AG04450 (cell line): ENCODE data around the gene SLK. TPM values are rescaled to one million over a fixed set of nuclear protein-coding genes. Genes with fewer than 3 reads are reported as not detected.

ENCODE experiments used
- CTCF ChIA-PET: fragments of 300-600, 350-600 bp; formaldehyde crosslinking; extraction: SDS; loops from one replicate; lab custom pipeline; 2022; ENCODE audit warnings: antibody characterized with exemption, inconsistent platforms; lab: Charles Lee
- POLR2A ChIA-PET: fragments of 350-600 bp; formaldehyde crosslinking; extraction: SDS; loops from one replicate; lab custom pipeline; 2021; ENCODE audit warnings: antibody characterized with exemption, inconsistent platforms; lab: Yijun Ruan, JAX
- DNase-seq: peaks from one replicate; pipeline ENCODE4 v3.0.0-alpha.2; 2011; ENCODE audit warnings: low read depth, low spot score
- H3K27ac ChIP-seq: one replicate; pipeline ENCODE4 v1.5.1; 2012; ENCODE audit warnings: low read depth, low read length, control low read depth
- H3K27me3 ChIP-seq: one replicate; pipeline ENCODE4 v1.6.0; 2012; ENCODE audit warnings: low read length; ENCODE audit not compliant: control insufficient read depth, insufficient read depth
- H3K4me3 ChIP-seq: 2 replicates; pipeline ENCODE4 v1.5.1; 2011; ENCODE audit warnings: mild to moderate bottlenecking, low read depth, low read length, control low read depth
- H3K9me3 ChIP-seq: 2 replicates; pipeline ENCODE4 v1.5.1; 2012; ENCODE audit warnings: low read length; ENCODE audit not compliant: control insufficient read depth, insufficient read depth
- polyA plus RNA-seq: library from polyadenylated mRNA; depleted of rRNA; stranded (reverse); fragments of >200 nt; gene quantifications from 2 replicates; pipeline ENCODE4 v1.2.3, GENCODE V29; 2011
- TF ChIP-seq, protein P1 (sequence below): IDR thresholded peaks from 2 replicates; pipeline ENCODE4 v1.5.1; 2011; ENCODE audit warnings: low read depth, low read length, control low read depth, inconsistent platforms

The SLK gene
- polyA plus RNA-seq, 1 experiment = 16.5 TPM

DNA sequence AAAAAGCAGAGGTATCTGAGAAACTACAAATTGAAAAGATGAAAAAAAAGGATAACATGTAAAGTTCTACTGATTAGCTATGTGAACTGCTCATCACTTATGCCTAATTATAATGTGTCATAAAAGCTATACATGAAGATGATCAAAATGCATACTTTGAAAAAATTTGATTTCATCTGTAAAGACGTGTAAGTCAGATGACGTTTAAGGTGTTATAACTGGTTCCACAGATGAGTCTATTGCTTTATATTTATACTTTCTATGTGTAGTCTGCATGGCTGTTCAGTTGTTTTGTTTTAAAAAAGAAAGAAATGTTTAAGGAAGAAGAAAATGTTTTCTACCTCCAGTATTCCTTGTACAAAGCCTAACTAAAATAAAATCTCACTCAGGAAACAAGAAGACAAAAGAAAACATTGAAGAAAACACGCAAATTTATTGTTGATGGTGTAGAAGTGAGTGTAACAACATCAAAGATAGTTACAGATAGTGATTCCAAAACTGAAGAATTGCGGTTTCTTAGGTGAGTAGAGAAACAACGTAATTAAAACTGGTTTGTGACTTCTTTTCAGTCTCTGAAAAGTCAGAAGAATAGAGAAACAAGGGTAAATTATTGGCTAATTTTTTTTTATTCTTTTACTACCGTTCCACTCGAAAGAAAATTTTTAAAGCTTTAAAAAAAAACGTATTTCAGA lies 38.4 kb downstream of the SLK start:
- TF ChIP-seq, protein P1, sequence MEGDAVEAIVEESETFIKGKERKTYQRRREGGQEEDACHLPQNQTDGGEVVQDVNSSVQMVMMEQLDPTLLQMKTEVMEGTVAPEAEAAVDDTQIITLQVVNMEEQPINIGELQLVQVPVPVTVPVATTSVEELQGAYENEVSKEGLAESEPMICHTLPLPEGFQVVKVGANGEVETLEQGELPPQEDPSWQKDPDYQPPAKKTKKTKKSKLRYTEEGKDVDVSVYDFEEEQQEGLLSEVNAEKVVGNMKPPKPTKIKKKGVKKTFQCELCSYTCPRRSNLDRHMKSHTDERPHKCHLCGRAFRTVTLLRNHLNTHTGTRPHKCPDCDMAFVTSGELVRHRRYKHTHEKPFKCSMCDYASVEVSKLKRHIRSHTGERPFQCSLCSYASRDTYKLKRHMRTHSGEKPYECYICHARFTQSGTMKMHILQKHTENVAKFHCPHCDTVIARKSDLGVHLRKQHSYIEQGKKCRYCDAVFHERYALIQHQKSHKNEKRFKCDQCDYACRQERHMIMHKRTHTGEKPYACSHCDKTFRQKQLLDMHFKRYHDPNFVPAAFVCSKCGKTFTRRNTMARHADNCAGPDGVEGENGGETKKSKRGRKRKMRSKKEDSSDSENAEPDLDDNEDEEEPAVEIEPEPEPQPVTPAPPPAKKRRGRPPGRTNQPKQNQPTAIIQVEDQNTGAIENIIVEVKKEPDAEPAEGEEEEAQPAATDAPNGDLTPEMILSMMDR = no peak
- DNase-seq = no peak
- ChIA-PET CTCF (interaction anchor here (1.2 kb wide), 1 partner anchor 293 kb away, joined by 3 read pairs; no protein-coding TSS in a partner anchor), POLR2A (no interaction called here)
- Histone ChIP-seq H3K27me3 (no peaks in the 10 kb centered on the region), H3K27ac (no peak overlapping the region), H3K9me3 (no peaks in the 10 kb centered on the region), H3K4me3 (no peak overlapping the region)

DNA sequence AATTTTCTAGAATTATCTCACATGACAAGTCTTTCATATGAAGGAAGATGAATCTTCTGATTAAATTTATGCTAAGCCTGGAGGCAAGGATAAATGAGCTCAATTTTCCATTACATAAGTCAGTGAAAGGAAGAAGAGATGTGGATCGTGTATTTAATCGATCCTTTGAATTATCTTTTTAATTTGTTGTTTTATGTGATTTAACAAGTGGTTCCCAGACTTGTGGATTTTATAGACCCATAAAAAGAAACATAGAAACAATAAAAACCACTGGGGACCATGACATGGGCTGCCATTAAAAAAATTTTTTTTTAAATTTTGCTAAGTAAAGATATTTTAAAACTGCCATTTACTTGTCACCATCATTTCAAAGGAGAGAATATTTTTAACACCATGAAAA lies 45.0 kb downstream of the SLK start:
- DNase-seq = no peak
- TF ChIP-seq, protein P1 = no peak
- no peak overlapping the region for H3K4me3 ChIP-seq
- no peaks in the 10 kb centered on the region for H3K27me3 ChIP-seq
- ChIA-PET POLR2A (no interaction called here), CTCF (interaction anchor here (0.7 to 1.2 kb wide), 2 partner anchors 9 to 127 kb away, joined by 3 to 4 read pairs; no protein-coding TSS in a partner anchor)
- H3K9me3 ChIP-seq = no peaks in the 10 kb centered on the region
- no peak overlapping the region for H3K27ac ChIP-seq

DNA sequence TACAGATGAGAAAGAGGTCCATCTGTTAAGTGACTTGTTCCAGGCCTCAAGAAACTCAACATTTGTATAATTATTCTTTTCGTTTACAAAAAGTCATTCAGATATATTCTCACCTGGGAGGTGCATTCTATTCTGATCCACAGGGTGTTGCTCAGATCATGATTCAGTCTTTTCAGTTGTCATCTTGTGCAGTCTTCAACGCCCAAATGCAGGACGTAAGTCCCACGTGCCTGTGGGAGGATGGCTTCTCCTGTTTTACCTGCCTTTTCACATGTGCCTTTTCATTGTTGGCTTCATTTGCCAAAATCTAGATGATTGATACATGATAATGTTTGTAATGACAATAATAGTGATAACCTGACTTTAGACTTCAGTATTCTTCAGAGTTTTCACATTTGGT lies 46.5 kb downstream of the SLK start:
- H3K27ac ChIP-seq = no peak overlapping the region
- no peaks in the 10 kb centered on the region for H3K9me3 ChIP-seq
- DNase-seq = no peak
- POLR2A ChIA-PET = no interaction called here
- TF ChIP-seq, protein P1 = no peak
- CTCF ChIA-PET = interaction anchor here (0.9 to 1.5 kb wide), 2 partner anchors 10 to 126 kb away, joined by 4 read pairs; no protein-coding TSS in a partner anchor
- H3K27me3 ChIP-seq = no peaks in the 10 kb centered on the region
- H3K4me3 ChIP-seq = no peak overlapping the region

DNA sequence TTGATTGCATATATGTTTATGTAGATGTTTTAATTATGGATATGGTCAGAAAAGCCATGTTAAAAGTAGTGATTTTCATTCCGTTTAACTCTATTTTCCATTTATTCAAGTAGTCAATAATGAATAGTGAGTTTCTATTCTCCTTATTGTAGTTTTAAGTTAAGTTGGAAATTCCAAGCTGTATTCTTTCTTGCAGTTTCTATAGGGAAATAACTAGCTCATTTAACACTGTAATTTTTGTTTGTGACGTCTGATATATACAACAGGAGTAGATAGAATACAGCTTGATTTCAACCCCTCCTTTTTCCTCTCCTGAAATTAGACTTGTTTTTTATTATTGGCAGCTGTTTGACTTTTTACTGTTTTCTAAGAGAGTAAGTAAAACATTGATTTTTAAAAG lies 47.2 kb downstream of the SLK start:
- DNase-seq = no peak
- Histone ChIP-seq H3K27ac (no peak overlapping the region), H3K27me3 (no peaks in the 10 kb centered on the region), H3K9me3 (no peaks in the 10 kb centered on the region), H3K4me3 (no peak overlapping the region)
- ChIA-PET POLR2A (no interaction called here), CTCF (interaction anchor here (0.9 kb wide), 1 partner anchor 14 kb away, joined by 3 read pairs; no protein-coding TSS in a partner anchor)
- TF ChIP-seq, protein P1 = no peak

DNA sequence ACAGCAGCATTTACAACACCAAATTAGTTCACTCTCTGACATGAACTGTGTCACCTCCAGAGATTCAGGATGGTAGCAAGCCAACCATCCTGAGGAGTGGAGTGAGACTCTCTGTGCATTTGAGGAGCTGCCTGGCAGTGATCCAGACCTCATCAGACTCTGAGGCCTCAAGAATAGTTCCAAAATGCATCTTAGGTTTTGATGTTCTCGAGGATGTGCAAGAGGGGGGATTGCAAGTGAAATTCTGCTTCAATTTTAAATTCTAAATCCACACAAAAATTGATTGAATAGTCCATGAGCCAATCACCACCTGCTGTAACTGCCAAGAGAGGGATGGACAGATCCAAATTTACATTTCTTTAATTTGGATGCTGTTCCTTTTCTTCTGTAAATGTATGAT lies 49.7 kb downstream of the SLK start:
- TF ChIP-seq, protein P1 = no peak
- ChIA-PET CTCF (no interaction called here), POLR2A (no interaction called here)
- H3K27me3 ChIP-seq = no peaks in the 10 kb centered on the region
- no peaks in the 10 kb centered on the region for H3K9me3 ChIP-seq
- H3K4me3 ChIP-seq = no peak overlapping the region
- DNase-seq = no peak
- H3K27ac ChIP-seq = no peak overlapping the region
